Measurements from ENCODE around the gene PIK3R5. TPM values are rescaled to one million over a fixed set of nuclear protein-coding genes. Genes with fewer than 3 reads are reported as not detected.

The PIK3R5 gene
- total and polyA plus RNA-seq, 2 donors (not counting 1 experiment from before 2014, with no cell fraction given): 0.15 TPM; not detected in 1

DNA sequence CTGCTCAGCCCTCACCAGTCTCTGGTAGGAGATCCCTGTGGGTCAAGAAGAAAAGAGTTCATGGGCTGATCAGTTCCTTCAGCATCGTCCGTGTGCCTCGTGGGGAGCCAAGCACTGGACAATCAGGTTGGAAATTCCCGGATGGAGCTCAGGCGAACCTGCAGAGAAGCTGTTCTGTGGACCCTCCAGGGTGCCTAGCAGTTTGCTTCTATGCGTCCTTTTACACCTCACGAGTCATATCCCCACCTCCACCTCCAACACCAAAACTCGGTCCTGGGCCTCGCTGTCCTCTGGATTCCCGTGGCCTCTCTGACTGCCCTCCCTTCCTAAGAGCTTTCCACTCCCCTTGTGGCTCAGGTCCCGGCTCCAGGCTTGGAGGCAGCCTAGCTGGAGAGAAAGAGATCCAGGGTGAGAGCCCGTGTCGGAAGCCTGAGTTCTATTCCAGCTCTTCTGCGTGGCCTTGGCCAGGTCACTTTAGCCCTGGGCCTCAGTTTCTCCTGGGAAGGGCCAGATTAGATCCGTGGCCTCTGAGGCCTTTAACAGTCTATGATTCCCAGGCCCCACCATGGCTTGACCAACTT lies 71.8 kb downstream of the PIK3R5 start:
- DNase-seq (ENCODE audit: low read depth in 2 of 2): no peak
- Histone ChIP-seq H3K4me2 (ENCODE audit: extremely low read depth, insufficient read depth, low read length) (no peak overlapping the region), H3K27ac (ENCODE audit: insufficient read depth, low read length) (no peak overlapping the region), H4K20me1 (ENCODE audit: control insufficient read depth, extremely low read depth, insufficient read depth, low read length) (no peaks in the 10 kb centered on the region), H3K27me3 (ENCODE audit: control insufficient read depth, insufficient read depth, low read length) (no peaks in the 10 kb centered on the region), H3K4me3 (replicated peaks in 1 of 4; ENCODE audit: control extremely low read depth in 1 of 4, insufficient read depth in 1 of 4, low read depth in 3 of 4, low read length in 4 of 4) (no peak overlapping the region), H3K9ac (ENCODE audit: insufficient read depth, low read length) (no peak overlapping the region), H3K36me3 (ENCODE audit: control insufficient read depth, insufficient read depth, low read length) (no peaks in the 10 kb centered on the region), H3K9me3 (ENCODE audit: control insufficient read depth, insufficient read depth, low read depth, low read length) (no peaks in the 10 kb centered on the region), H2AFZ (ENCODE audit: low read length) (no peak overlapping the region), H3K79me2 (ENCODE audit: control insufficient read depth, insufficient read depth, low read length) (no peaks in the 10 kb centered on the region), H3K4me1 (ENCODE audit: control insufficient read depth, extremely low read depth, insufficient read depth, low read length) (no peaks in the 10 kb centered on the region)
- TF ChIP-seq, protein P1, sequence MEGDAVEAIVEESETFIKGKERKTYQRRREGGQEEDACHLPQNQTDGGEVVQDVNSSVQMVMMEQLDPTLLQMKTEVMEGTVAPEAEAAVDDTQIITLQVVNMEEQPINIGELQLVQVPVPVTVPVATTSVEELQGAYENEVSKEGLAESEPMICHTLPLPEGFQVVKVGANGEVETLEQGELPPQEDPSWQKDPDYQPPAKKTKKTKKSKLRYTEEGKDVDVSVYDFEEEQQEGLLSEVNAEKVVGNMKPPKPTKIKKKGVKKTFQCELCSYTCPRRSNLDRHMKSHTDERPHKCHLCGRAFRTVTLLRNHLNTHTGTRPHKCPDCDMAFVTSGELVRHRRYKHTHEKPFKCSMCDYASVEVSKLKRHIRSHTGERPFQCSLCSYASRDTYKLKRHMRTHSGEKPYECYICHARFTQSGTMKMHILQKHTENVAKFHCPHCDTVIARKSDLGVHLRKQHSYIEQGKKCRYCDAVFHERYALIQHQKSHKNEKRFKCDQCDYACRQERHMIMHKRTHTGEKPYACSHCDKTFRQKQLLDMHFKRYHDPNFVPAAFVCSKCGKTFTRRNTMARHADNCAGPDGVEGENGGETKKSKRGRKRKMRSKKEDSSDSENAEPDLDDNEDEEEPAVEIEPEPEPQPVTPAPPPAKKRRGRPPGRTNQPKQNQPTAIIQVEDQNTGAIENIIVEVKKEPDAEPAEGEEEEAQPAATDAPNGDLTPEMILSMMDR (conservative IDR thresholded peaks at IDR 0.05 in 1 of 2, IDR thresholded peaks at IDR 0.05 in 1 of 2; ENCODE audit: low read depth in 1 of 2, low read length in 2 of 2): no peak
- no peak for TF ChIP-seq EZH2 (IDR thresholded peaks at IDR 0.05; ENCODE audit: low read length, missing control alignments)

DNA sequence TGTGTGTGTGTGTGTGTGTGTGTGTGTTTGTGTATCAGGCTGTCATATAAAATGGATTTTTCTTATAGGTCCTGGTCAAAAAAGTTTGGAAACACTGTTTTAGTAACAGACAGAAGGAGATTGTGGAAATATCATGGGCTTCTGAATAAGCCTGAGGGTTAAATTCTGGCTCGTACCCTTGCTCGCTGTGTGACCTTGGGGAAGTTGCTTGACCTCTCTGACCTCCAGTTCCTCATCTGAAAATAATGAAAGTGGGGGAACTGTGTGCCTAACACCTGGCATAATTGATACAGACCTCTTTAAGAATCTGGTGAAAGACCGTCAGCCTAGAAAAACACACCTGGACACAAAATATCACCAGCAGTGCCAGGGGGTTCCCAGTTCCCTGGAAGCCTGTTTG lies 72.4 kb downstream of the PIK3R5 start:
- Histone ChIP-seq H3K4me3 (replicated peaks in 1 of 4; ENCODE audit: control extremely low read depth in 1 of 4, insufficient read depth in 1 of 4, low read depth in 3 of 4, low read length in 4 of 4) (no peak overlapping the region), H3K4me1 (ENCODE audit: control insufficient read depth, extremely low read depth, insufficient read depth, low read length) (no peaks in the 10 kb centered on the region), H3K9me3 (ENCODE audit: control insufficient read depth, insufficient read depth, low read depth, low read length) (no peaks in the 10 kb centered on the region), H3K9ac (ENCODE audit: insufficient read depth, low read length) (no peak overlapping the region), H3K27ac (ENCODE audit: insufficient read depth, low read length) (no peak overlapping the region), H3K79me2 (ENCODE audit: control insufficient read depth, insufficient read depth, low read length) (no peaks in the 10 kb centered on the region), H3K4me2 (ENCODE audit: extremely low read depth, insufficient read depth, low read length) (no peak overlapping the region), H2AFZ (ENCODE audit: low read length) (no peak overlapping the region), H3K36me3 (ENCODE audit: control insufficient read depth, insufficient read depth, low read length) (no peaks in the 10 kb centered on the region), H4K20me1 (ENCODE audit: control insufficient read depth, extremely low read depth, insufficient read depth, low read length) (no peaks in the 10 kb centered on the region), H3K27me3 (ENCODE audit: control insufficient read depth, insufficient read depth, low read length) (no peaks in the 10 kb centered on the region)
- no peak for TF ChIP-seq EZH2 (IDR thresholded peaks at IDR 0.05; ENCODE audit: low read length, missing control alignments)
- TF ChIP-seq, protein P1 (conservative IDR thresholded peaks at IDR 0.05 in 1 of 2, IDR thresholded peaks at IDR 0.05 in 1 of 2; ENCODE audit: low read depth in 1 of 2, low read length in 2 of 2): no peak
- no peak for DNase-seq (ENCODE audit: low read depth in 2 of 2)

DNA sequence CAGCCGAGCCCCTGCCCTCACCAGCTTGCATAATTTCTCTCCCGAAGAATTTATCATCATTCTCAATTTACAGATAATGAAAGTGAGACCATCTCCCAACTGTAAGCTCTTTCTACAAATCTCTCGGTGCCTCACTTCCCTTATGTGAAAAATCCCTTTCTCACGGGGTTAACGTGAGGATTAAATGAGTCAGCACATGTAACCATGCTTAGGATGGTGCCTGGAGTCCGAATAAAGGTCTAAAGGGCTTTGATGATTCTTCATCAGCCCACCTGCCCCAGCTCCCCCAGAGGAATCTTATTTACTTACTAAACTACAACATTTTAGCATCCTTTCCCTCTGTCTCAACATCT lies 73.2 kb downstream of the PIK3R5 start:
- H3K4me1 ChIP-seq (ENCODE audit: control insufficient read depth, extremely low read depth, insufficient read depth, low read length): no peaks in the 10 kb centered on the region
- TF ChIP-seq, protein P1 (conservative IDR thresholded peaks at IDR 0.05 in 1 of 2, IDR thresholded peaks at IDR 0.05 in 1 of 2; ENCODE audit: low read depth in 1 of 2, low read length in 2 of 2): no peak
- TF ChIP-seq EZH2 (IDR thresholded peaks at IDR 0.05; ENCODE audit: low read length, missing control alignments): no peak
- no peaks in the 10 kb centered on the region for H3K36me3 ChIP-seq (ENCODE audit: control insufficient read depth, insufficient read depth, low read length)
- no peaks in the 10 kb centered on the region for H3K79me2 ChIP-seq (ENCODE audit: control insufficient read depth, insufficient read depth, low read length)
- no peak overlapping the region for H3K4me2 ChIP-seq (ENCODE audit: extremely low read depth, insufficient read depth, low read length)
- H3K9me3 ChIP-seq (ENCODE audit: control insufficient read depth, insufficient read depth, low read depth, low read length): no peaks in the 10 kb centered on the region
- H3K27me3 ChIP-seq (ENCODE audit: control insufficient read depth, insufficient read depth, low read length): no peaks in the 10 kb centered on the region
- no peak overlapping the region for H3K27ac ChIP-seq (ENCODE audit: insufficient read depth, low read length)
- H3K4me3 ChIP-seq (replicated peaks in 1 of 4; ENCODE audit: control extremely low read depth in 1 of 4, insufficient read depth in 1 of 4, low read depth in 3 of 4, low read length in 4 of 4): no peak overlapping the region
- no peak for DNase-seq (ENCODE audit: low read depth in 2 of 2)
- no peak overlapping the region for H2AFZ ChIP-seq (ENCODE audit: low read length)
- H4K20me1 ChIP-seq (ENCODE audit: control insufficient read depth, extremely low read depth, insufficient read depth, low read length): no peaks in the 10 kb centered on the region
- no peak overlapping the region for H3K9ac ChIP-seq (ENCODE audit: insufficient read depth, low read length)

Data from fibroblast of lung (primary cell).